ENCODE data around the gene SULT1A1. TPM values are rescaled to one million over a fixed set of nuclear protein-coding genes. Genes with fewer than 3 reads are reported as not detected.
"Not testable (repeated sequence)": the region's sequence is repeated elsewhere in the genome, so short reads cannot be mapped to it uniquely, and the experiment has no call there.

Gene SULT1A1
- total and polyA plus RNA-seq, 2 donors, result 25.9 to 26.3 TPM

- 97% methylated on average over 5 of the region's 5 CpGs for WGBS
- Histone ChIP-seq H3K36me3 (ENCODE audit: control insufficient read depth in 2 of 2, insufficient read depth in 2 of 2, low read length in 1 of 2) (peaks cover 2 to 12% of the 10 kb centered on the region in 2 donors), H3K4me3 (ENCODE audit: low read length in 2 of 2) (no peak overlapping the region), H3K27me3 (ENCODE audit: control insufficient read depth in 2 of 2, insufficient read depth in 1 of 2, low read length in 1 of 2) (no peaks in the 10 kb centered on the region), H3K9me3 (ENCODE audit: control insufficient read depth in 2 of 2, insufficient read depth in 1 of 2, low read length in 1 of 2) (peaks cover 0 to 5% of the 10 kb centered on the region in 2 donors), H3K4me1 (ENCODE audit: control insufficient read depth in 2 of 2, insufficient read depth in 2 of 2, low read length in 2 of 2) (peaks cover 0 to 15% of the 10 kb centered on the region in 2 donors), H3K27ac (ENCODE audit: low read depth in 1 of 2, low read length in 1 of 2) (no peak overlapping the region)
- DNase-seq (ENCODE audit: low read depth in 6 of 9, low spot score in 9 of 9), result no peak
Observed at GRCh38 chr16:28569021-28569420, 40.8 kb downstream of the SULT1A1 start.

- H3K9me3 ChIP-seq (ENCODE audit: control insufficient read depth in 2 of 2, insufficient read depth in 1 of 2, low read length in 1 of 2), result peaks cover 0 to 5% of the 10 kb centered on the region in 2 donors
- H3K4me3 ChIP-seq (ENCODE audit: low read length in 2 of 2), result no peak overlapping the region
- peaks cover 2 to 8% of the 10 kb centered on the region in 2 donors for H3K36me3 ChIP-seq (ENCODE audit: control insufficient read depth in 2 of 2, insufficient read depth in 2 of 2, low read length in 1 of 2)
- H3K27me3 ChIP-seq (ENCODE audit: control insufficient read depth in 2 of 2, insufficient read depth in 1 of 2, low read length in 1 of 2), result no peaks in the 10 kb centered on the region
- DNase-seq (ENCODE audit: low read depth in 6 of 9, low spot score in 9 of 9), result no peak
- WGBS, result 95% methylated on average over 2 of the region's 2 CpGs
- peaks cover 0 to under 1% of the 10 kb centered on the region in 2 donors for H3K4me1 ChIP-seq (ENCODE audit: control insufficient read depth in 2 of 2, insufficient read depth in 2 of 2, low read length in 2 of 2)
- H3K27ac ChIP-seq (ENCODE audit: low read depth in 1 of 2, low read length in 1 of 2), result no peak overlapping the region
Observed at GRCh38 chr16:28567292-28567691, 42.6 kb downstream of the SULT1A1 start.

- H3K9me3 ChIP-seq (ENCODE audit: control insufficient read depth in 2 of 2, insufficient read depth in 1 of 2, low read length in 1 of 2); DNase-seq (ENCODE audit: low read depth in 6 of 9, low spot score in 9 of 9); H3K36me3 ChIP-seq (ENCODE audit: control insufficient read depth in 2 of 2, insufficient read depth in 2 of 2, low read length in 1 of 2); H3K4me3 ChIP-seq (ENCODE audit: low read length in 2 of 2); H3K4me1 ChIP-seq (ENCODE audit: control insufficient read depth in 2 of 2, insufficient read depth in 2 of 2, low read length in 2 of 2); H3K27me3 ChIP-seq (ENCODE audit: control insufficient read depth in 2 of 2, insufficient read depth in 1 of 2, low read length in 1 of 2); H3K27ac ChIP-seq (ENCODE audit: low read depth in 1 of 2, low read length in 1 of 2): not testable (repeated sequence)
- WGBS, result 98% methylated on average over 4 of the region's 4 CpGs
Observed at GRCh38 chr16:28566233-28566925, 43.5 kb downstream of the SULT1A1 start.

GRCh38 chr16:28563218-28563617 lies 46.6 kb downstream of the SULT1A1 start:
- H3K4me3 ChIP-seq (ENCODE audit: low read length in 2 of 2), result no peak overlapping the region
- peaks cover 13 to 17% of the 10 kb centered on the region in 2 donors for H3K36me3 ChIP-seq (ENCODE audit: control insufficient read depth in 2 of 2, insufficient read depth in 2 of 2, low read length in 1 of 2)
- no peaks in the 10 kb centered on the region for H3K27me3 ChIP-seq (ENCODE audit: control insufficient read depth in 2 of 2, insufficient read depth in 1 of 2, low read length in 1 of 2)
- H3K9me3 ChIP-seq (ENCODE audit: control insufficient read depth in 2 of 2, insufficient read depth in 1 of 2, low read length in 1 of 2), result peaks cover 0 to 5% of the 10 kb centered on the region in 2 donors
- H3K4me1 ChIP-seq (ENCODE audit: control insufficient read depth in 2 of 2, insufficient read depth in 2 of 2, low read length in 2 of 2), result no peaks in the 10 kb centered on the region
- WGBS, result 95% methylated on average over 6 of the region's 6 CpGs
- no peak overlapping the region for H3K27ac ChIP-seq (ENCODE audit: low read depth in 1 of 2, low read length in 1 of 2)
- no peak for DNase-seq (ENCODE audit: low read depth in 6 of 9, low spot score in 9 of 9)

GRCh38 chr16:28562199-28562598 lies 47.6 kb downstream of the SULT1A1 start:
- DNase-seq (ENCODE audit: low read depth in 6 of 9, low spot score in 9 of 9), result no peak
- H3K27ac ChIP-seq (ENCODE audit: low read depth in 1 of 2, low read length in 1 of 2), result no peak overlapping the region
- peaks cover 0 to 5% of the 10 kb centered on the region in 2 donors for H3K9me3 ChIP-seq (ENCODE audit: control insufficient read depth in 2 of 2, insufficient read depth in 1 of 2, low read length in 1 of 2)
- H3K4me3 ChIP-seq (ENCODE audit: low read length in 2 of 2), result no peak overlapping the region
- no peaks in the 10 kb centered on the region for H3K4me1 ChIP-seq (ENCODE audit: control insufficient read depth in 2 of 2, insufficient read depth in 2 of 2, low read length in 2 of 2)
- 98% methylated on average over 4 of the region's 4 CpGs for WGBS
- H3K36me3 ChIP-seq (ENCODE audit: control insufficient read depth in 2 of 2, insufficient read depth in 2 of 2, low read length in 1 of 2), result peaks cover 10 to 17% of the 10 kb centered on the region in 2 donors
- H3K27me3 ChIP-seq (ENCODE audit: control insufficient read depth in 2 of 2, insufficient read depth in 1 of 2, low read length in 1 of 2), result no peaks in the 10 kb centered on the region

GRCh38 chr16:28561557-28562187 lies 48.2 kb downstream of the SULT1A1 start:
- Histone ChIP-seq H3K27me3 (ENCODE audit: control insufficient read depth in 2 of 2, insufficient read depth in 1 of 2, low read length in 1 of 2) (no peaks in the 10 kb centered on the region), H3K4me3 (ENCODE audit: low read length in 2 of 2) (no peak overlapping the region), H3K4me1 (ENCODE audit: control insufficient read depth in 2 of 2, insufficient read depth in 2 of 2, low read length in 2 of 2) (no peaks in the 10 kb centered on the region), H3K9me3 (ENCODE audit: control insufficient read depth in 2 of 2, insufficient read depth in 1 of 2, low read length in 1 of 2) (peaks cover 0 to 5% of the 10 kb centered on the region in 2 donors), H3K27ac (ENCODE audit: low read depth in 1 of 2, low read length in 1 of 2) (no peak overlapping the region), H3K36me3 (ENCODE audit: control insufficient read depth in 2 of 2, insufficient read depth in 2 of 2, low read length in 1 of 2) (peaks cover 13 to 20% of the 10 kb centered on the region in 2 donors)
- WGBS, result 91% methylated on average over 7 of the region's 7 CpGs
- DNase-seq (ENCODE audit: low read depth in 6 of 9, low spot score in 9 of 9), result no peak

GRCh38 chr16:28558456-28558855 lies 51.4 kb downstream of the SULT1A1 start:
- H3K4me3 ChIP-seq (ENCODE audit: low read length in 2 of 2), result no peak overlapping the region
- no peaks in the 10 kb centered on the region for H3K9me3 ChIP-seq (ENCODE audit: control insufficient read depth in 2 of 2, insufficient read depth in 1 of 2, low read length in 1 of 2)
- no peaks in the 10 kb centered on the region for H3K27me3 ChIP-seq (ENCODE audit: control insufficient read depth in 2 of 2, insufficient read depth in 1 of 2, low read length in 1 of 2)
- no peak overlapping the region for H3K27ac ChIP-seq (ENCODE audit: low read depth in 1 of 2, low read length in 1 of 2)
- peaks cover 13 to 18% of the 10 kb centered on the region in 2 donors for H3K36me3 ChIP-seq (ENCODE audit: control insufficient read depth in 2 of 2, insufficient read depth in 2 of 2, low read length in 1 of 2)
- DNase-seq (ENCODE audit: low read depth in 6 of 9, low spot score in 9 of 9), result no peak
- H3K4me1 ChIP-seq (ENCODE audit: control insufficient read depth in 2 of 2, insufficient read depth in 2 of 2, low read length in 2 of 2), result peaks cover 6 to 11% of the 10 kb centered on the region in 2 donors
- WGBS, result 97% methylated on average over 3 of the region's 3 CpGs

GRCh38 chr16:28556914-28557320 lies 52.9 kb downstream of the SULT1A1 start:
- 97% methylated on average over 2 of the region's 2 CpGs for WGBS
- no peak for DNase-seq (ENCODE audit: low read depth in 6 of 9, low spot score in 9 of 9)
- Histone ChIP-seq H3K4me3 (ENCODE audit: low read length in 2 of 2) (no peak overlapping the region), H3K9me3 (ENCODE audit: control insufficient read depth in 2 of 2, insufficient read depth in 1 of 2, low read length in 1 of 2) (no peaks in the 10 kb centered on the region), H3K27ac (ENCODE audit: low read depth in 1 of 2, low read length in 1 of 2) (no peak overlapping the region), H3K27me3 (ENCODE audit: control insufficient read depth in 2 of 2, insufficient read depth in 1 of 2, low read length in 1 of 2) (no peaks in the 10 kb centered on the region), H3K36me3 (ENCODE audit: control insufficient read depth in 2 of 2, insufficient read depth in 2 of 2, low read length in 1 of 2) (peaks cover 13 to 18% of the 10 kb centered on the region in 2 donors), H3K4me1 (ENCODE audit: control insufficient read depth in 2 of 2, insufficient read depth in 2 of 2, low read length in 2 of 2) (peaks cover 6 to 14% of the 10 kb centered on the region in 2 donors)

- H3K27me3 ChIP-seq (ENCODE audit: control insufficient read depth in 2 of 2, insufficient read depth in 1 of 2, low read length in 1 of 2), result no peaks in the 10 kb centered on the region
- peaks cover 6 to 14% of the 10 kb centered on the region in 2 donors for H3K4me1 ChIP-seq (ENCODE audit: control insufficient read depth in 2 of 2, insufficient read depth in 2 of 2, low read length in 2 of 2)
- 94% methylated on average over 2 of the region's 2 CpGs for whole genome bisulfite sequencing
- H3K36me3 ChIP-seq (ENCODE audit: control insufficient read depth in 2 of 2, insufficient read depth in 2 of 2, low read length in 1 of 2), result peaks cover 13 to 18% of the 10 kb centered on the region in 2 donors
- no peak overlapping the region for H3K4me3 ChIP-seq (ENCODE audit: low read length in 2 of 2)
- H3K9me3 ChIP-seq (ENCODE audit: control insufficient read depth in 2 of 2, insufficient read depth in 1 of 2, low read length in 1 of 2), result no peaks in the 10 kb centered on the region
- no peak overlapping the region for H3K27ac ChIP-seq (ENCODE audit: low read depth in 1 of 2, low read length in 1 of 2)
- no peak for DNase-seq (ENCODE audit: low read depth in 6 of 9, low spot score in 9 of 9)
Observed at GRCh38 chr16:28555561-28555960, 54.3 kb downstream of the SULT1A1 start.
